Measurements from ENCODE around the gene AOC3. TPM values are rescaled to one million over a fixed set of nuclear protein-coding genes. Genes with fewer than 3 reads are reported as not detected.

AOC3 gene
- total and polyA plus RNA-seq, 2 of the 13 experiments (the other 11 are each of a cell fraction or from before 2014, with no cell fraction given) = 8.7 to 51.7 TPM

GRCh38 chr17:42894283-42895184, 43.5 kb downstream of the AOC3 start (continued):
- TF ChIP-seq ZNF318 (CRISPR knock-in tag; IDR thresholded peaks at IDR 0.05) (no peak; the same call in 1 of the 2 replicates), STAT5B (CRISPR knock-in tag; IDR thresholded peaks at IDR 0.05) (no peak), CBX1 (IDR thresholded peaks at IDR 0.05; ENCODE audit: low read depth) (no peak), XRCC5 (optimal IDR thresholded peaks at IDR 0.05; ENCODE audit: low read length) (peak; percentile 40), USF2 (IDR thresholded peaks at IDR 0.05; ENCODE audit: low read depth, low read length) (no peak), USF2 (CRISPR knock-in tag; IDR thresholded peaks at IDR 0.05; ENCODE audit: borderline replicate concordance) (no peak), ZNF264 (CRISPR knock-in tag; IDR thresholded peaks at IDR 0.05) (no peak), SIX4 (CRISPR knock-in tag; IDR thresholded peaks at IDR 0.05) (0 out of 2 replicates have a peak, but pooled peaks have one; percentile 16), MIER2 (CRISPR knock-in tag; IDR thresholded peaks at IDR 0.05) (no peak), AKNA (CRISPR knock-in tag; IDR thresholded peaks at IDR 0.05; ENCODE audit: borderline replicate concordance) (no peak), ZFP36 (IDR thresholded peaks at IDR 0.05; ENCODE audit: borderline replicate concordance, low read depth, low read length, partially characterized antibody) (no peak), RFXAP (CRISPR knock-in tag; IDR thresholded peaks at IDR 0.05; ENCODE audit: borderline replicate concordance) (0 out of 2 replicates have a peak, but pooled peaks have one; percentile 45), POLR2A (IDR thresholded peaks at IDR 0.05; ENCODE audit: insufficient read depth in 1 of 2, low read depth in 2 of 2, low read length in 2 of 2) (peak; percentile 40 to 50; a peak in 3 of 4 replicates), SETDB1 (CRISPR knock-in tag; IDR thresholded peaks at IDR 0.05; ENCODE audit: borderline replicate concordance) (no peak)

Data from HepG2 (cell line).